ENCODE results near the gene IL15RA. TPM values are rescaled to one million over a fixed set of nuclear protein-coding genes. Genes with fewer than 3 reads are reported as not detected.
"Not testable (repeated sequence)": the region's sequence is repeated elsewhere in the genome, so short reads cannot be mapped to it uniquely, and the experiment has no call there.

Gene IL15RA
- total and polyA plus RNA-seq, 4 experiments from 2014 or later: 11.1 to 20.0 (median 16.1) TPM

GRCh38 chr10:5964736-5965135 is 12.6 kb downstream of the IL15RA start:
- H3K4me1 Mint-ChIP-seq: peaks cover 3 to 11% (median 8%) of the 10 kb centered on the region in 4 donors
- no peaks in the 10 kb centered on the region for H3K27me3 ChIP-seq (ENCODE audit: insufficient read depth, low read length)
- H3K27ac Mint-ChIP-seq: no peak overlapping the region
- no peak overlapping the region for H3K27ac ChIP-seq (ENCODE audit: low read depth, low read length)
- no peak overlapping the region for H3K4me3 Mint-ChIP-seq
- CTCF ChIA-PET (ENCODE audit: partially characterized antibody): no interaction called here
- no peaks in the 10 kb centered on the region for H3K27me3 Mint-ChIP-seq
- intact Hi-C loops (cut with micrococcal nuclease): no loop called here
- H3K36me3 Mint-ChIP-seq: peaks cover 20 to 34% of the 10 kb centered on the region in 2 donors
- no peak for DNase-seq
- POLR2A ChIA-PET (ENCODE audit: partially characterized antibody): interaction anchor here (0.6 kb wide), 1 partner anchor 61 kb away, joined by 3 read pairs; no protein-coding TSS in a partner anchor
- peaks cover 3% of the 10 kb centered on the region for H3K4me1 ChIP-seq (ENCODE audit: insufficient read depth, low read length)
- H3K9me3 Mint-ChIP-seq: no peaks in the 10 kb centered on the region
- no peaks in the 10 kb centered on the region for H3K9me3 ChIP-seq (ENCODE audit: control insufficient read depth in 1 of 2, low read length in 2 of 2)
- no peak overlapping the region for H3K4me3 ChIP-seq (ENCODE audit: low read length in 2 of 2)
- peaks cover 27% of the 10 kb centered on the region for H3K36me3 ChIP-seq (ENCODE audit: insufficient read depth, low read length)

GRCh38 chr10:5963591-5963990 is 13.8 kb downstream of the IL15RA start:
- H3K4me1 Mint-ChIP-seq: peaks cover 2 to 7% (median 5%) of the 10 kb centered on the region in 4 donors
- no peak overlapping the region for H3K4me3 Mint-ChIP-seq
- no peak overlapping the region for H3K27ac ChIP-seq (ENCODE audit: low read depth, low read length)
- peaks cover 28% of the 10 kb centered on the region for H3K36me3 ChIP-seq (ENCODE audit: insufficient read depth, low read length)
- no peak for DNase-seq
- POLR2A ChIA-PET (ENCODE audit: partially characterized antibody): no interaction called here
- H3K27me3 ChIP-seq (ENCODE audit: insufficient read depth, low read length): no peaks in the 10 kb centered on the region
- intact Hi-C loops (cut with micrococcal nuclease): no loop called here
- H3K4me3 ChIP-seq (ENCODE audit: low read length in 2 of 2): no peak overlapping the region
- no peaks in the 10 kb centered on the region for H3K4me1 ChIP-seq (ENCODE audit: insufficient read depth, low read length)
- CTCF ChIA-PET (ENCODE audit: partially characterized antibody): no interaction called here
- H3K9me3 Mint-ChIP-seq: no peaks in the 10 kb centered on the region
- peaks cover 17 to 39% of the 10 kb centered on the region in 2 donors for H3K36me3 Mint-ChIP-seq
- no peaks in the 10 kb centered on the region for H3K9me3 ChIP-seq (ENCODE audit: control insufficient read depth in 1 of 2, low read length in 2 of 2)
- no peak overlapping the region for H3K27ac Mint-ChIP-seq
- no peaks in the 10 kb centered on the region for H3K27me3 Mint-ChIP-seq

GRCh38 chr10:5963071-5963470 is 14.3 kb downstream of the IL15RA start:
- H3K4me3 Mint-ChIP-seq: no peak overlapping the region
- intact Hi-C loops (cut with micrococcal nuclease): no loop called here
- ChIA-PET CTCF (ENCODE audit: partially characterized antibody) (no interaction called here), POLR2A (ENCODE audit: partially characterized antibody) (no interaction called here)
- no peak overlapping the region for H3K27ac ChIP-seq (ENCODE audit: low read depth, low read length)
- peaks cover 28% of the 10 kb centered on the region for H3K36me3 ChIP-seq (ENCODE audit: insufficient read depth, low read length)
- peaks cover 0 to 4% (median 2%) of the 10 kb centered on the region in 4 donors for H3K4me1 Mint-ChIP-seq
- no peaks in the 10 kb centered on the region for H3K27me3 Mint-ChIP-seq
- no peak overlapping the region for H3K4me3 ChIP-seq (ENCODE audit: low read length in 2 of 2)
- H3K9me3 ChIP-seq (ENCODE audit: control insufficient read depth in 1 of 2, low read length in 2 of 2): no peaks in the 10 kb centered on the region
- DNase-seq: no peak
- H3K36me3 Mint-ChIP-seq: peaks cover 17 to 41% of the 10 kb centered on the region in 2 donors
- no peaks in the 10 kb centered on the region for H3K9me3 Mint-ChIP-seq
- H3K27ac Mint-ChIP-seq: peak overlapping the region in 1 of 7 donors; percentile 25
- no peaks in the 10 kb centered on the region for H3K4me1 ChIP-seq (ENCODE audit: insufficient read depth, low read length)
- H3K27me3 ChIP-seq (ENCODE audit: insufficient read depth, low read length): no peaks in the 10 kb centered on the region

- POLR2A ChIA-PET (ENCODE audit: partially characterized antibody); H3K27me3 ChIP-seq (ENCODE audit: insufficient read depth, low read length); DNase-seq; H3K27ac ChIP-seq (ENCODE audit: low read depth, low read length); H3K9me3 Mint-ChIP-seq; H3K4me3 ChIP-seq (ENCODE audit: low read length in 2 of 2); intact Hi-C loops (cut with micrococcal nuclease); H3K9me3 ChIP-seq (ENCODE audit: control insufficient read depth in 1 of 2, low read length in 2 of 2); H3K4me3 Mint-ChIP-seq; H3K27me3 Mint-ChIP-seq; H3K4me1 ChIP-seq (ENCODE audit: insufficient read depth, low read length); H3K4me1 Mint-ChIP-seq; CTCF ChIA-PET (ENCODE audit: partially characterized antibody): not testable (repeated sequence)
- H3K27ac Mint-ChIP-seq: peak overlapping the region in 2 of 7 donors; percentile 62 to 63
- H3K36me3 ChIP-seq (ENCODE audit: insufficient read depth, low read length): peaks cover 28% of the 10 kb centered on the region
- peaks cover 21 to 45% of the 10 kb centered on the region in 2 donors for H3K36me3 Mint-ChIP-seq
These were observed 14.9 kb downstream of the IL15RA start for GRCh38 chr10:5962358-5962940.

- Mint-ChIP-seq H3K4me1 (peaks cover 0 to 1% (median 0%) of the 10 kb centered on the region in 4 donors), H3K27ac (peak overlapping the region in 2 of 7 donors; percentile 13 to 59), H3K9me3 (no peaks in the 10 kb centered on the region), H3K27me3 (no peaks in the 10 kb centered on the region), H3K4me3 (no peak overlapping the region), H3K36me3 (peaks cover 22 to 47% of the 10 kb centered on the region in 2 donors)
- POLR2A ChIA-PET (ENCODE audit: partially characterized antibody): no interaction called here
- Histone ChIP-seq H3K4me1 (ENCODE audit: insufficient read depth, low read length) (no peaks in the 10 kb centered on the region), H3K27me3 (ENCODE audit: insufficient read depth, low read length) (no peaks in the 10 kb centered on the region), H3K9me3 (ENCODE audit: control insufficient read depth in 1 of 2, low read length in 2 of 2) (no peaks in the 10 kb centered on the region), H3K4me3 (ENCODE audit: low read length in 2 of 2) (no peak overlapping the region), H3K36me3 (ENCODE audit: insufficient read depth, low read length) (peaks cover 28% of the 10 kb centered on the region), H3K27ac (ENCODE audit: low read depth, low read length) (no peak overlapping the region)
- intact Hi-C loops (cut with micrococcal nuclease): no loop called here
- CTCF ChIA-PET (ENCODE audit: partially characterized antibody): no interaction called here
- no peak for DNase-seq
These were observed 15.8 kb downstream of the IL15RA start for GRCh38 chr10:5961405-5962100.

GRCh38 chr10:5960973-5961275 is 16.4 kb downstream of the IL15RA start:
- H3K27ac Mint-ChIP-seq; H3K9me3 Mint-ChIP-seq; H3K27me3 ChIP-seq (ENCODE audit: insufficient read depth, low read length); H3K4me3 ChIP-seq (ENCODE audit: low read length in 2 of 2); CTCF ChIA-PET (ENCODE audit: partially characterized antibody); H3K4me1 Mint-ChIP-seq; H3K27me3 Mint-ChIP-seq; H3K9me3 ChIP-seq (ENCODE audit: control insufficient read depth in 1 of 2, low read length in 2 of 2); intact Hi-C loops (cut with micrococcal nuclease); H3K4me3 Mint-ChIP-seq; H3K4me1 ChIP-seq (ENCODE audit: insufficient read depth, low read length); DNase-seq; H3K27ac ChIP-seq (ENCODE audit: low read depth, low read length): not testable (repeated sequence)
- H3K36me3 ChIP-seq (ENCODE audit: insufficient read depth, low read length): peaks cover 24% of the 10 kb centered on the region
- peaks cover 26 to 52% of the 10 kb centered on the region in 2 donors for H3K36me3 Mint-ChIP-seq
- POLR2A ChIA-PET (ENCODE audit: partially characterized antibody): interaction anchor here (1.6 kb wide), 1 partner anchor 16 kb away, joined by 3 read pairs; the partner anchor contains the start of gene IL15RA

- H3K4me3 ChIP-seq (ENCODE audit: low read length in 2 of 2): no peak overlapping the region
- H3K9me3 ChIP-seq (ENCODE audit: control insufficient read depth in 1 of 2, low read length in 2 of 2): no peaks in the 10 kb centered on the region
- ChIA-PET POLR2A (ENCODE audit: partially characterized antibody) (interaction anchor here (1.1 to 1.6 kb wide), 2 partner anchors 11 to 17 kb away, joined by 3 to 4 read pairs; partner anchors contain the start of gene IL15RA), CTCF (ENCODE audit: partially characterized antibody) (no interaction called here)
- H3K36me3 ChIP-seq (ENCODE audit: insufficient read depth, low read length): peaks cover 23% of the 10 kb centered on the region
- Mint-ChIP-seq H3K36me3 (peaks cover 26 to 53% of the 10 kb centered on the region in 2 donors), H3K4me1 (peaks cover 0 to 1% (median 0%) of the 10 kb centered on the region in 4 donors), H3K27me3 (no peaks in the 10 kb centered on the region), H3K9me3 (no peaks in the 10 kb centered on the region), H3K4me3 (no peak overlapping the region), H3K27ac (peak overlapping the region in 2 of 7 donors; percentile 29 to 79)
- no peak overlapping the region for H3K27ac ChIP-seq (ENCODE audit: low read depth, low read length)
- no peaks in the 10 kb centered on the region for H3K4me1 ChIP-seq (ENCODE audit: insufficient read depth, low read length)
- DNase-seq: no peak
- H3K27me3 ChIP-seq (ENCODE audit: insufficient read depth, low read length): no peaks in the 10 kb centered on the region
- intact Hi-C loops (cut with micrococcal nuclease): no loop called here
These were observed 17.0 kb downstream of the IL15RA start for GRCh38 chr10:5960070-5960972.
